Suppressor macrophage treated with lipopolysaccharide for 1 hour (primary cell): Measurements from ENCODE around the gene MROH9.

Experiments
- DNase-seq, 3 donors: peaks; one replicate each; pipeline ENCODE4 v3.0.0-alpha.2; 2020 to 2022

The MROH9 gene

GRCh38 chr1:171084091-171084490, 148.8 kb downstream of the MROH9 start:
- no peak for DNase-seq

- DNase-seq: no peak
These were observed 149.5 kb downstream of the MROH9 start for GRCh38 chr1:171084870-171085269.

- DNase-seq: no peak
These were observed 152.6 kb downstream of the MROH9 start for GRCh38 chr1:171087896-171088295.

GRCh38 chr1:171090604-171091003, 155.3 kb downstream of the MROH9 start, which contains the start of gene FMO3:
FMO3 (plus strand) TSS chr1:171090905; CDS start chr1:171092659, 1,754 bp downstream.
- DNase-seq: no peak

GRCh38 chr1:171103862-171104261, 168.5 kb downstream of the MROH9 start:
- no peak for DNase-seq

- DNase-seq: no peak
These were observed 172.1 kb downstream of the MROH9 start for GRCh38 chr1:171107262-171107940.

- no peak for DNase-seq
These were observed 172.6 kb downstream of the MROH9 start for GRCh38 chr1:171107969-171108368.

GRCh38 chr1:171109966-171110365, 174.6 kb downstream of the MROH9 start:
- no peak for DNase-seq

- no peak for DNase-seq
These were observed 175.4 kb downstream of the MROH9 start for GRCh38 chr1:171110621-171111326.

GRCh38 chr1:171112119-171112518, 176.8 kb downstream of the MROH9 start:
- DNase-seq: no peak

- no peak for DNase-seq
These were observed 178.0 kb downstream of the MROH9 start for GRCh38 chr1:171113382-171113781.
